Right atrium auricular region (tissue), 2 donors: ENCODE measurements around the gene FNDC11. TPM values are rescaled to one million over a fixed set of nuclear protein-coding genes. Genes with fewer than 3 reads are reported as not detected.

Source experiments
- DNase-seq: peaks from one replicate; pipeline ENCODE4 v3.0.0-alpha.2; 2019; ENCODE audit warnings: low spot score
- H3K27ac ChIP-seq, 2 donors: fragments of 200-600 bp; sonication (generic); 1 replicate in 1 of 2; 2 replicates in 1 of 2; pipeline ENCODE4 v1.5.1; 2016 to 2019
- H3K27me3 ChIP-seq, 2 donors: fragments of 200-600 bp; sonication (generic); one replicate each; pipeline versions ENCODE4 v1.5.1 to v1.6.0; 2017 to 2019
- H3K36me3 ChIP-seq: fragments of 200-600 bp; sonication (generic); one replicate; pipeline ENCODE4 v1.5.1; 2016
- H3K4me1 ChIP-seq, 2 donors: fragments of 200-600 bp; sonication (generic); one replicate each; pipeline versions ENCODE4 v1.5.1 to v1.6.0; 2017 to 2019
- H3K4me3 ChIP-seq, 2 donors: fragments of 200-600 bp; sonication (generic); 1 replicate in 1 of 2; 2 replicates in 1 of 2; pipeline ENCODE4 v1.5.1; 2017 to 2019; ENCODE audit warnings: mild to moderate bottlenecking in 1 of 2, moderate library complexity in 1 of 2
- H3K9me3 ChIP-seq, 2 donors: fragments of 200-600 bp; sonication (generic); one replicate each; pipeline ENCODE4 v1.5.1; 2019
- total RNA-seq, 2 donors: library from RNA; depleted of rRNA; stranded (reverse); fragments of >200 nt; gene quantifications; one replicate each; pipeline ENCODE4 v1.1.0, GENCODE V29; 2016
- TF ChIP-seq, protein P1 (sequence below), 2 donors: fragments of 200-600 bp; sonication (generic); IDR thresholded peaks; one replicate each; pipeline ENCODE4 v1.5.1; 2019; ENCODE audit warnings: antibody characterized with exemption in 2 of 2

Gene FNDC11
- total RNA-seq, 2 donors from 2014 or later: not detected

DNA sequence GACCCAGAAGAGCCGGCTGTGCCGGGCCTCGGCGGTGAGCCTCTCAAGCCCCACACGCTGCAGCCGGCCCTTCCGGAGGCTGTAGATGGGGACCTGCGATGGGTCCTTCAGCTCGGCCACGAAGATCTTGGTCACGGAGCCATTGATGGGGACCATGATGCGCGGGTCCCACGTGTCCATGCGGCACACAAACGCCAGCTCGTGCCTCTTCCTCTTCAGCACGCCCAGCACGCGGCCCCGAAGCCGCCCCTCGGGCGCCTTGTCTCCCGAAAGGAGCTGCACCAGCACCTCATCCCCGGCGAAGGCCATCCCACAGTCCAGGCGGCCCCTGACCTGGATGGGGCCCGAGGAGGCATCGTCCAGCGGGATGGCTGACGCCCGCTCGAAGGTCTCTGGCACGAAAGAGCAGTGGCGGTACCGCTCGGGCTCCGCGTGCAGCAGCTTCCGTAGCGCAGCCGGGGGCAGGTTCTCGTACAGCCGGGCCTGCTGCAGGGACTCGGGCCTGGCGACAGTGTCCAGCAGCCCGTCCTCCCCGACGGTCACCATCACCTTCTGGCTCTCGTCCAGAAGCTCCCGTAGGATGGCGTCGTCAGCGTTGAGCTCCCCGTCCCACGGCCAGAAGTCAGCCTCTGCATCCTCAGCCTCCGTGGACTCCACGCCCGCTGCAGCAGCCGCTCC, 11.2 kb downstream of the FNDC11 start:
- H3K4me3 ChIP-seq: no peak overlapping the region
- no peak overlapping the region for H3K27ac ChIP-seq
- no peaks in the 10 kb centered on the region for H3K4me1 ChIP-seq
- TF ChIP-seq, protein P1, sequence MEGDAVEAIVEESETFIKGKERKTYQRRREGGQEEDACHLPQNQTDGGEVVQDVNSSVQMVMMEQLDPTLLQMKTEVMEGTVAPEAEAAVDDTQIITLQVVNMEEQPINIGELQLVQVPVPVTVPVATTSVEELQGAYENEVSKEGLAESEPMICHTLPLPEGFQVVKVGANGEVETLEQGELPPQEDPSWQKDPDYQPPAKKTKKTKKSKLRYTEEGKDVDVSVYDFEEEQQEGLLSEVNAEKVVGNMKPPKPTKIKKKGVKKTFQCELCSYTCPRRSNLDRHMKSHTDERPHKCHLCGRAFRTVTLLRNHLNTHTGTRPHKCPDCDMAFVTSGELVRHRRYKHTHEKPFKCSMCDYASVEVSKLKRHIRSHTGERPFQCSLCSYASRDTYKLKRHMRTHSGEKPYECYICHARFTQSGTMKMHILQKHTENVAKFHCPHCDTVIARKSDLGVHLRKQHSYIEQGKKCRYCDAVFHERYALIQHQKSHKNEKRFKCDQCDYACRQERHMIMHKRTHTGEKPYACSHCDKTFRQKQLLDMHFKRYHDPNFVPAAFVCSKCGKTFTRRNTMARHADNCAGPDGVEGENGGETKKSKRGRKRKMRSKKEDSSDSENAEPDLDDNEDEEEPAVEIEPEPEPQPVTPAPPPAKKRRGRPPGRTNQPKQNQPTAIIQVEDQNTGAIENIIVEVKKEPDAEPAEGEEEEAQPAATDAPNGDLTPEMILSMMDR (IDR thresholded peaks at IDR 0.05): no peak
- H3K9me3 ChIP-seq: no peaks in the 10 kb centered on the region
- DNase-seq: no peak
- no peaks in the 10 kb centered on the region for H3K27me3 ChIP-seq
- H3K36me3 ChIP-seq: peaks cover 57% of the 10 kb centered on the region

DNA sequence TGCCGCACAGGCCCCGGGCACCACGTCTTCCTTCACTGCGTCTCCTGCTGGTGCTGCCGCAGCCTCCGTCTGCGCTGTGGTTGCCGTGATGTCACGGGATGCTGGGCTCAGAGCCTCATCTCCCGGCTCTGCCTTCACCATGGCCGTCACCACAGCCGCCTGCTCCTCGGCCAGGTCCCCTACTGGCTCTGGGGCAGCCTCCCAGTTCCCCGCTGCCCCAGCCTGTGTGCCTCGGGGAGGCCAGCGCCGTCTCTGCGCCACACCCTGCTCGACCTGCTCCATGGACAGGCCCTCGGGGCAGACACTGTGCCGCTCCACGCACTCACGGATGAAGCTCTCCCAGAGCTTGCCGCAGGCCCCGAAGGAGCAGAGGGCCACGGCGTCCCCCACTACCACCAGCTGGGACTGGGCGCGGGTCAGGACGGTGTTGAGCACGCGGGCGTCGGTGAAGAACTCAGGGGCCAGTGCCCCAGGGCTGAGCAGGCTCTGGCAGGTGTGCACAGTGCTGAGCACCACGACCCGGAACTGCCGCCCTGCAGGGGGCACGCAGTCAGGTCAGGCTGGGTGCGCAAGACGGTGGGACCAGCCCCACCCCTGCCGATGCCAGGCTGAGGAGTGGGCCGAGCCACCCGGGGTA, 11.9 kb downstream of the FNDC11 start:
- Histone ChIP-seq H3K9me3 (no peaks in the 10 kb centered on the region), H3K27me3 (no peaks in the 10 kb centered on the region), H3K4me1 (no peaks in the 10 kb centered on the region), H3K36me3 (peaks cover 50% of the 10 kb centered on the region), H3K27ac (no peak overlapping the region), H3K4me3 (no peak overlapping the region)
- TF ChIP-seq, protein P1 (IDR thresholded peaks at IDR 0.05): no peak
- no peak for DNase-seq

DNA sequence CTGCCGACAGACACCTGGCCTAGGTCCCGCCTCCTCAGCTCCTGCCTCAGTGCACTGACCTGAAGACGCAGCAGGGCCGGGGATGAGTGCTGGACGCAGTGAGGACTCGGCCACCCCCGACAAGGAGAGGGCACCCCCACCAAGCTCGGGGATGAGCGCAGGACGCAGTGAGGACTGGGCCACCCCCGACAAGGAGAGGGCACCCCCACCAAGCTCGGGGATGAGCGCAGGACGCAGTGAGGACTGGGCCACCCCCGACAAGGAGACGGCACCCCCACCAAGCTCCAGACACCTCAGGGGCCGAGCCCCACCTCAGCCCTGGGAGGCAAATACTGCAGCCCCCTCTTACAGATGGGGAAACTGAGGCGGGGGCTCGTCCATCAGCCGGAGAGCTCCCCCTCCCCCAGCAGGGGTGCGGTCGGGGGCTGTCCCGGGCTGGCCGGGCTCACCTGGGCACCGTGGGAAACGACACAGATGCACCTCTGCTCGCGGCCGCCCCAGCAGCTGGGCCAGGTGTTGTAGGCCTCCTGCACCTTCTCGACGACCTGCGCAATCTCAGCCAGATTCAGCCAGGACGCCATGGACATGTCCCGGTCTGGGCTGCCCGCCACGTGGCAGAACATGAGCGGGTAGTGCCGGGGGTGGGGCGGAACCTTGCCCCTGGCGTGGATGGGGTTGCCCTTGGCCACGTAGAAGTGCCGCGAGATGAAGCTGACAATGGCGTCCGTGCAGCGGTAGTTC, 12.6 kb downstream of the FNDC11 start:
- Histone ChIP-seq H3K27me3 (no peaks in the 10 kb centered on the region), H3K27ac (no peak overlapping the region), H3K4me1 (no peaks in the 10 kb centered on the region), H3K4me3 (no peak overlapping the region), H3K36me3 (peaks cover 43% of the 10 kb centered on the region), H3K9me3 (no peaks in the 10 kb centered on the region)
- no peak for DNase-seq
- TF ChIP-seq, protein P1 (IDR thresholded peaks at IDR 0.05): no peak

DNA sequence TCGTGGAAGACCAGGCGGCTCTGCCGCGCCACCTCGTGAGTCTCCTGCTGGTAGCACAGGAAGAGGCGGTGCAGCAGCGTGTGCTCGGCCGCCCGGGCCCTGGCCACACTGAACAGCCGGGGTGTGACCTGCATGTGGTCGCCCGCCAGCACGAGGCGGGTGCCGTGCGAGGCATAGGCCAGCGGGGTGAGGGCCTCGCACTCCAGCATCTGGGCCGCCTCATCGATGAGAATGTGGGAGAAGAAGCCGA, 13.1 kb downstream of the FNDC11 start:
- TF ChIP-seq, protein P1 (IDR thresholded peaks at IDR 0.05): no peak
- no peaks in the 10 kb centered on the region for H3K4me1 ChIP-seq
- H3K9me3 ChIP-seq: no peaks in the 10 kb centered on the region
- no peak overlapping the region for H3K27ac ChIP-seq
- no peak overlapping the region for H3K4me3 ChIP-seq
- no peaks in the 10 kb centered on the region for H3K27me3 ChIP-seq
- H3K36me3 ChIP-seq: peaks cover 40% of the 10 kb centered on the region
- DNase-seq: no peak

DNA sequence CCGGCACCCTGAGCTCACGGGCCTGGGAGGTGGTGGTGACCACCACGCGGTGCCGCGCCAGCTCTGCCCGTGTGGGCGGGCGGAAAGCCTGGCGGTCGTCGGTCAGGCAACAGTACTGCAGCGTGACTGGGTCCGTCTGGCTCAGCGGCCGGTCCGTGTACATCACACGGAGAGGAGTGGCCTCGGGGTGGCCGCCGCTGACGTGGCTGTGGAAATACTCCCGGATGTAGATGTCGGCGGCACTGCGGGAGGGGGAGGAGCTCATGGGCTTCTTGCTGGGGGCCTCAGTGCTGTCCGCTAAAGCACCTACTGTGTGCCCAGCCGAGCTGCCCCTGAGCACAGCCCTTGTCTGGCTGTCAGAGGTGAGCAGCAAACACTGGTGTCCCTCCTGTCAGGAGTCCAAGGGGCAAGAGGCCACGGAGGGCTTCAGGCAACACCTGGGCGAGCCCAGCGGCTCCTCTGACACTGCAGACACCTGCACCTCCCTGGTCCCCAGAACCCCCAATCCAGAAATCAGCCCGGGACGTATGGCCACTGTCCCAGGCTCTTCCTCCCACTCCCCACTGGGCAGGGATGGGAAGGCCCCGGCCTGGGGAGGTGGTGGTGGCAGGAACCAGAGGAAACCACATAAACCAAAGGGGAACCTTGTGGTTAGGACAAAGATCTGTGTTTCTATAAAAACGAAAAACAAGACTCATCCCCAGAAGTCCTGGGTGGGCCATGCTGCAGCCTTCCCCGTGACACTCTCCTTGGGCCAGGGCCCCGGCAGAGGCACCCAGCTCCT, 13.6 kb downstream of the FNDC11 start:
- Histone ChIP-seq H3K36me3 (peaks cover 40% of the 10 kb centered on the region), H3K4me3 (no peak overlapping the region), H3K9me3 (no peaks in the 10 kb centered on the region), H3K27me3 (no peaks in the 10 kb centered on the region), H3K27ac (no peak overlapping the region), H3K4me1 (no peaks in the 10 kb centered on the region)
- TF ChIP-seq, protein P1 (IDR thresholded peaks at IDR 0.05): no peak
- no peak for DNase-seq
